GM19452 (cell line): Measurements from ENCODE around the gene RIC1.
"Not testable (repeated sequence)": the region's sequence is repeated elsewhere in the genome, so short reads cannot be mapped to it uniquely, and the experiment has no call there.

Source experiments
- ATAC-seq: cut with Tn5 transposase; IDR thresholded peaks from one replicate; pipeline ENCODE4 v1.9.1; 2021; ENCODE audit not compliant: unreplicated experiment

RIC1 gene

DNA sequence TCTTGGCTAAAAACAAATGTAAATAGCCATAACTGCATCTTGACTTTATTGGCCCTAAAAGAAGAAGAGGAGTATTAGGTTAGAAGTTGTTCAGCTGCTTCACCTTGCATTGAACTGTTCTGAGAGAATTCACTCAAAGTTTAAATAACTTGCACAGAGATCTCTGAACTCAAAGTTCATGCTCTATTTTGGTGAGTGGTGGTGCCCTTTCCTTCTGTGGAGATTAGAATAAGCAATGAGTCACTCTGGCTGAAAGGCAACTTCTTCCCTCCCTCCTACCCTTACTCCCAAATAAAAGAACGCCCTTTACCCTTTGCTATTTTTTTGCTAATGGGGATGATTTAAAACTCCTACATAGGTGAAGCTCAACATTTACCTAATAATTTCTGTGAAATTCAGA is 155.1 kb downstream of the RIC1 start:
- ATAC-seq = no peak

DNA sequence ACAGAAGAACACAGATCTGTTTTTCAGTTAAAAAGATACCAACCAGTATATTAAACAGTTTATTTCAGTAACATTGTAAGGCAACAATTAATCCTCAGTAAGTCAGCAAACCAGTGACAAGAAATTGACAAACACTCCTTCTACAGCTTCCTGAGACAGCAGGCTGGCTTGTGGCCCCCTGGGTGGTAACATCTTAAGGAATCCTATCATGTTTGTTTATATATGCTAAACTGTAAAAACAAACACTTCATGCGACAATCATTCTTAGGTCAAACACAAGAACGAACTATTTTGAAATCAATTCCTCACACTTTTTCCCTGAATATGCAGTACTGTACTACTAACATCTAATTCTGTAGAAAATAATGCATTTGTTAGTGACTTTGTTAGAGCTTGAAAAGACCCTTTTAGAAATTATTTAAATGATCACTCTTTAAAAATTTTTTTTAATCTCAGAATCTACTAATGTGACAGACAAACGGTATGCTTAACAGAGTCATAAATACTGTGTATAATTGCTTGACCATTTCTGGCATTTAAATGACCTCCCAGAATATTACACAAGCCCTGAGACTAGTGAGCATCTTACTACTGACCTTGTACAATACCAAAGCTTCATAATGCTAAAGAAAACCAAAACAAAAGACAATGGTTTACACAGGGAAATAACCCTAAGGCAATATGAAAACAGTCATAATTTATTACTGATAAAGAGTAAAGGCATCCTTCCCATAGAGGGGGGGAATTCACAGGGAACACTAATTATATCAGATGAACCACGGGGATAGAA is 155.8 kb downstream of the RIC1 start:
- no peak for ATAC-seq

- no peak for ATAC-seq
Measured at GRCh38 chr9:5786370-5787127, 157.6 kb downstream of the RIC1 start.

GRCh38 chr9:5787220-5787619 is 158.3 kb downstream of the RIC1 start:
- no peak for ATAC-seq

DNA sequence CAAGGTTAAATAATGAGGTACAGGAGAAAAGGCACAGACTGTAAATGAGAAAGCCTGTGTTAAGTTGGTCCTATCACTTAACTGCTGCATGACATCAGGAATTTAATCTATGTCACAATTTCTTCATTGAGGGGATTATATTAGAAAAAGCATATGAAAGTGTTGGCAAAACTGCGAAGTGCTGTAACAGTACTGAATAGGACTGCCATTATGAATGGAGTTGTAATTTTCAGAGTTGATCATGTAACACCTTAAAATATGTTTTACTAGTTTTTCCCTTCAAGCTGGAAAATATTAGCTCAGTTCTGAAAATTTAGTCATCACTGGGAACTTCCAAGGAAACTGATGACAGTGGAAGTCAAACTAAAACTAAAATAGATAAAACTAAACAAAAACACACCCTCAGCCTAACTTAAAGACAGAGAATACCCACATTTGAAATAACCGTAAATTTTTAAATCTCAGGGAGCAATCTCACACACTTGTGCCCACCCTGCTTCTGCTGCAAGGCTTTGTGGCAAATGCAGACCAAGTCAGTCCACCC is 158.9 kb downstream of the RIC1 start:
- no peak for ATAC-seq

DNA sequence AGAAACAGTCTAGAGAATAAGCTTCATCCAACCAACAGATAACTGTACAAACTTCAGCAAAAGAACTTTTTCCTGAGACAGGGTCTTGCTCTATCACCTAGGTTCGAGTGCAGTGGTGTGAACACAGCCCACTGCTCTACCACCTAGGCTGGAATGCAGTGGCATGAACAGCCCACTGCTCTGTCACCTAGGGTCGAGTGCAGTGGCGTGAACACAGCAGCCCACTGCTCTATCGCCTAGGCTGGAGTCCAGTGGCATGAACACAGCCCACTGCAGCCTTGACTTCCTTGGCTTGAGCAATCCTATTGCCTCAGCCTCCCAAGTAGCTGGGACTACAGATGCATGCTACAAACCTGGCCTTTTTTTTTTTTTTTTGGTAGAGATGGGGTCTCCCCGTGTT is 160.6 kb downstream of the RIC1 start:
- ATAC-seq = no peak

DNA sequence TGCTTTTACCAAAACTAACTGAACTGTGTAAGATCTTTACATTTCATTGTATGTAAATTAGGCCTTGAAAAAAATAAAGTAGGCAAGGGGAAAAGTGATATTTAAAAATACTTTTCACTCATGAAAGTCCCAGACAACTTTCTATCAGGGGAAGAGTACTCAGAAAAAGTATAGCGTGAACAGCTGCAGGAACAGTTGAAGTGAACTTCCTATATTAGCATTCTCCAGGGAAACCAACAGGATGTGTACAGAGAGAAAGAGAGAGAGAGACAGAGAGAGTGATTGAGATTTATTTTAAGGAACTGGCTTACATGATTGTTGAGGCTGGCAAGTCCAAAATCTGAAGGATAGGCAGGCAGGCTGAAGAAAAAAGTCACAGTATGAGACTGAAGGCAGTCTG is 162.0 kb downstream of the RIC1 start:
- ATAC-seq = no peak

- no peak for ATAC-seq
Measured at GRCh38 chr9:5791870-5792269, 163.0 kb downstream of the RIC1 start.

GRCh38 chr9:5793812-5794211 is 164.9 kb downstream of the RIC1 start:
- no peak for ATAC-seq

GRCh38 chr9:5796298-5796697 is 167.4 kb downstream of the RIC1 start:
- ATAC-seq = no peak

GRCh38 chr9:5798581-5798980 is 169.7 kb downstream of the RIC1 start:
- no peak for ATAC-seq

DNA sequence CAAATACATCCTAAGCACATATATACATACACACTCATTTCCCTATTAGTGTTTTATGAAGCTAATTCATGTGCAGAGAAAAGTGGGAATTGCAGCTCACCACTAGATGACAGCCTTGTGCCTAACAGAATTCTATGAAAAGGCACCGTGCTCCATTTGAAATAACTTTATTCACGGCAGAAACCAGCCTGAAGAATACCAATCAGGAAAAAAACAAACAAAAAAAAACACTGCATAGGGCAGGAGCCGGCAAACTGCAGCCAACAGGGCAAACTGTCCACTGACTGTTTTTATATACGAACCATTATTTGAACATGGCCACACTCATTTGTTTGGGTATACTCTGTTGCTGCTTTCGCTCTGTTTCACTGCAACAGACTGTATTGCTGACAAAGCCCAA is 170.4 kb downstream of the RIC1 start:
- no peak for ATAC-seq

- not testable (repeated sequence) for ATAC-seq
Measured at GRCh38 chr9:5800378-5800777, 171.5 kb downstream of the RIC1 start.

- no peak for ATAC-seq
Measured at GRCh38 chr9:5800969-5801738, 172.2 kb downstream of the RIC1 start.

GRCh38 chr9:5801739-5802113 is 172.8 kb downstream of the RIC1 start:
- no peak for ATAC-seq

- no peak for ATAC-seq
Measured at GRCh38 chr9:5805478-5805877, 176.6 kb downstream of the RIC1 start.

DNA sequence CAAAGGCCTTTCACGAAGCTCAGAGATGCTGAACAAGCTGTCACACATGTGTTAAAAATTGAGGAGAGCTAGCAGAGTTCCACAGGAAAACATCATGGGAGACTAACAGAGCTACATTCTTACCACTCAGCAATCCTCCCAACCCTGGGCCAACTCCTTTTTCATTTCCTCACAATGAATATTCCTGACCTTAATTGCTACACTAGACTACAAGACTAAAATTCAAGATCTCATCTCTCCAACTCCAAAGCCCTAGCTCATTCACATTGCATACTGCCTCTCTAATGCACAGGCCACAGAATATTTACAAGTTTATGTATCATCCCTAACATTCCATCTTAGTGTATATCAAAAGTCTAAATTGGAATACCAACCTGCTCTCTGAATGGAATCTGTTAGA is 182.8 kb downstream of the RIC1 start:
- ATAC-seq = no peak

- ATAC-seq = no peak
Measured at GRCh38 chr9:5813824-5814223, 184.9 kb downstream of the RIC1 start.

DNA sequence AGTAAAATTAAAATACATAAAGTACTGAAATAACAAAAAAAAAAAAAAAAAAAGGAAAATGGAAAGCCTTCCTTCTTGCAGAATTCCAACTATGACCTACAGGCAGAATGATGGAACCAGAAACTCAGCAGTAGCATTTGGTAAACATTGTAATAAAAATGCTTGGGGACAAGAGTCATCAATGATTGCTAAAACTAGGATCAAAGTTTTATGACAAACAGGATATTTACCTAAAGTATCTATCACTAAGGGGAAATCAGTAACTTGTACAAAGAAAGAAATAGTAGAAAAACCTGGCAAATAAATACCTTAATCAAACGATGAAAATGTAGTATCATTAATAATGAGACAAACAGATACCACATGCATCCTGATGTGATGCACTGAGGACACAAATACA is 186.6 kb downstream of the RIC1 start:
- ATAC-seq = no peak

DNA sequence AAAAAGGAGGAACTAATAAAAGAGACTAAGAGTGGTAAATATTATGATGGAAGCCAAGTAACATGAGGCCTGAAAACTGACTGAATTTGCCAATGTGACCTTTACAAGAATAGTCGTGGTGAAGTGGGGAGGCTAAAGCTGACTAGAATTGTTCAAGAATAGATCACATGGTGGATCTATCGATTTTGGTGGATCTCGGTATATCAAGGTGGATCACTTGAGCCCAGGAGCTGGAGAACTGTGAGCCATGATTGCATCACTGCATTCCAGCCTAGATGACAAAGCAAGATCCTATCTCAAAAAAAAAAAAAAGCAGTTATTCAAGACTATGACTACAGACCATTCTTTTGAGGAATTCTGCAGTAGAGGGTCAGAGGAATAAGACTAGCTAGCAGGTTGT is 189.0 kb downstream of the RIC1 start:
- ATAC-seq = no peak

DNA sequence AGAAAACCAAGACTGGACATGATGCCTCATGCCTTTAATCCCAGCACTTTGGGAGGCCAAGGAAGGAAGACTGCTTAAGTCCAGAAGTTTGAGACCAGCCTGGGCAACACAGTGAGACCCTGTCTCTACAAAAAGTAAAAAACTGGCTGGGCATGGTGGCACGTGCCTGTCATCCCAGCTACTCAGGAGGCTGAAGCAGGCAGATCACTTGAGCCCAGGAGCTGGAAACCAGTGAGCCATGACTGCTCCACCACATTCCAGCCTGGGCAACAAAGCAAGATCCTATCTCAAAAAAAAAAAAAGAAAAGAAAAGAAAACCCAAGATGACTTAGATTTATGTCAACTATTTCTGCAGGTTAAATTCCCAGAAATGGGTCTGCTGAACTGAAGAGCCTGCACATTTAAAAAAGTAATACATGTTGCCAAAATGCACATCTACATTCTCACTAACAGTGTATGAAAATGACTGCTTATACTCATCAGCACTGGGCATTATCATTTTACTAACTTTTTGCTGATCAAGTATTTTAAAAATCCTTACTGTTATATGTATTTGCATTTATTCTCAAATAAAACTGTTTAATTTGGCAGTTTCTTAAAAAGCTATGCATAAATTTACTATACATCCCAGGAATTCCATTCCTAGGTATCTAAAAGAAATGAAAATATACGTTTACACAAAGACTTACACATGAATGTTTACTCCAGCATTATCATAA is 189.7 kb downstream of the RIC1 start:
- ATAC-seq = no peak
